SIG-M5 treated with dmso at 0.1 percent for 504 hours (cell line): ENCODE data around the gene CRKL.
"Not testable (repeated sequence)": the region's sequence is repeated elsewhere in the genome, so short reads cannot be mapped to it uniquely, and the experiment has no call there.

Experiments used
- DNase-seq: peaks from one replicate; lab custom pipeline; 2025; ENCODE audit not compliant: unreplicated experiment; lab: John Stamatoyannopoulos, UW

Gene CRKL

GRCh38 chr22:20901093-20902033, 15.8 kb upstream of the CRKL start:
- DNase-seq, result not testable (repeated sequence)

GRCh38 chr22:20903093-20903492, 14.1 kb upstream of the CRKL start:
- DNase-seq, result no peak

- peak; percentile 91 for DNase-seq
Observed at GRCh38 chr22:20904008-20904979, 12.9 kb upstream of the CRKL start.

- no peak for DNase-seq
Observed at GRCh38 chr22:20904980-20905355, 12.2 kb upstream of the CRKL start.

GRCh38 chr22:20905415-20906386, 11.5 kb upstream of the CRKL start:
- DNase-seq, result peak; percentile 20

- DNase-seq, result no peak
Observed at GRCh38 chr22:20906387-20906767, 10.8 kb upstream of the CRKL start.

- DNase-seq, result not testable (repeated sequence)
Observed at GRCh38 chr22:20908717-20909116, 8.5 kb upstream of the CRKL start.

- no peak for DNase-seq
Observed at GRCh38 chr22:20909543-20910303, 7.5 kb upstream of the CRKL start.

- no peak for DNase-seq
Observed at GRCh38 chr22:20912494-20912893, 4.7 kb upstream of the CRKL start.

GRCh38 chr22:20918663-20919218, 1.5 kb downstream of the CRKL start:
- no peak for DNase-seq

GRCh38 chr22:20919718-20920117, 2.5 kb downstream of the CRKL start:
- DNase-seq, result no peak

- no peak for DNase-seq
Observed at GRCh38 chr22:20920881-20921203, 3.6 kb downstream of the CRKL start.

- no peak for DNase-seq
Observed at GRCh38 chr22:20922141-20922751, 5.0 kb downstream of the CRKL start.

GRCh38 chr22:20926243-20926642, 9.0 kb downstream of the CRKL start:
- no peak for DNase-seq

- DNase-seq, result no peak
Observed at GRCh38 chr22:20927940-20928572, 10.8 kb downstream of the CRKL start.

- DNase-seq, result no peak
Observed at GRCh38 chr22:20928573-20928967, 11.4 kb downstream of the CRKL start.

- no peak for DNase-seq
Observed at GRCh38 chr22:20930004-20930403, 12.8 kb downstream of the CRKL start.

GRCh38 chr22:20930435-20930834, 13.2 kb downstream of the CRKL start:
- not testable (repeated sequence) for DNase-seq
